GM13977 (cell line): Measurements from ENCODE around the gene LMX1A.

ENCODE experiments used
- DNase-seq: peaks from one replicate; pipeline ENCODE4 v3.0.0; 2012; ENCODE audit warnings: low spot score
- in situ Hi-C: fragments of 300-500 bp; cut with MboI; formaldehyde crosslinking; loops from one replicate; pipeline ENCODE4 v1.12.0; 2022; ENCODE audit warnings: low sequenced_read_pairs, low pct_unique_long_range_greater_than_20kb, mixed read lengths, inconsistent platforms; ENCODE audit not compliant: unreplicated experiment
- TF ChIP-seq, protein P1 (sequence below): IDR thresholded peaks from 2 replicates; pipeline ENCODE4 v1.5.1; 2012; ENCODE audit warnings: mild to moderate bottlenecking, control low read depth; ENCODE audit not compliant: insufficient read depth; ENCODE audit errors: extremely low read depth, missing control alignments

The LMX1A gene

DNA sequence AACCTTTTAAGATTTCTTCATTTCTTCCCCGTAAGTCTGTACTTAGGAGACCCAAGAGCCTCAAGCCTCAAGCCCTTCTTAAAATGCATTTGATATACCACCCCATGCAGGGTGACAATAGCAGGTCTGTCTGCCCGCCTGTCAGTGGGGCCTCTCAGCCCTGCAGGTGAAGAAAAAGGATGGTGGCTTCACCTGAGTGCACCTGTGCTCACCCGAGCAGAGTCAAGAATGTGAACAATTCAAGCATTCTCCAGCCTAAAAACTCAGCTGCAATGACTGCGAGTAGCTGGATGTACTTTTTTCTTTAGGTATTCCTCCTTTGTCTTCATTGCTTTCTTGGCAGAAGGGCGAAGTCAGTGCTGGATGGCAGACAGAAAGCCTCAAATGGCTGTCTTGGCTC, 203.3 kb downstream of the LMX1A start:
- in situ Hi-C loops: no loop called here
- TF ChIP-seq, protein P1, sequence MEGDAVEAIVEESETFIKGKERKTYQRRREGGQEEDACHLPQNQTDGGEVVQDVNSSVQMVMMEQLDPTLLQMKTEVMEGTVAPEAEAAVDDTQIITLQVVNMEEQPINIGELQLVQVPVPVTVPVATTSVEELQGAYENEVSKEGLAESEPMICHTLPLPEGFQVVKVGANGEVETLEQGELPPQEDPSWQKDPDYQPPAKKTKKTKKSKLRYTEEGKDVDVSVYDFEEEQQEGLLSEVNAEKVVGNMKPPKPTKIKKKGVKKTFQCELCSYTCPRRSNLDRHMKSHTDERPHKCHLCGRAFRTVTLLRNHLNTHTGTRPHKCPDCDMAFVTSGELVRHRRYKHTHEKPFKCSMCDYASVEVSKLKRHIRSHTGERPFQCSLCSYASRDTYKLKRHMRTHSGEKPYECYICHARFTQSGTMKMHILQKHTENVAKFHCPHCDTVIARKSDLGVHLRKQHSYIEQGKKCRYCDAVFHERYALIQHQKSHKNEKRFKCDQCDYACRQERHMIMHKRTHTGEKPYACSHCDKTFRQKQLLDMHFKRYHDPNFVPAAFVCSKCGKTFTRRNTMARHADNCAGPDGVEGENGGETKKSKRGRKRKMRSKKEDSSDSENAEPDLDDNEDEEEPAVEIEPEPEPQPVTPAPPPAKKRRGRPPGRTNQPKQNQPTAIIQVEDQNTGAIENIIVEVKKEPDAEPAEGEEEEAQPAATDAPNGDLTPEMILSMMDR: no peak
- DNase-seq: no peak

DNA sequence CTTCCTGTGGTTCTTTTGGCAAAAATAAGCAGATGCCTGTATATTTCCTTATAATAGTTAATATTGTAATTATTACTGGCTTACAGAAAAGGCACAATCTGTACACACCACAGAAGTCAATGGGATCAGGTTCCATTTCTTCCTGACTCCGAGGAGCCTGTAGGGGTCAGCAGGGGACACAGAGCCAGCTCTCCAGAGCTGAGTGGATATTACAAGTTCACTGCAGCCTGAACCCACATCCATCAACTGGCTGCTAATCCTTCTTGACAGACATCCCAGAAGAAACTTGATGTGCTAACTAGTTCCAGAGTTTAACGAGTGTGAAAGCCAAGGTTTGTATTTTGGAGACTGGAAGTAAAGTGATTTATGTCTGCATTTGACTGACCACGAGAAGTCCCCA, 203.8 kb downstream of the LMX1A start:
- in situ Hi-C loops: no loop called here
- DNase-seq: no peak
- TF ChIP-seq, protein P1: no peak

DNA sequence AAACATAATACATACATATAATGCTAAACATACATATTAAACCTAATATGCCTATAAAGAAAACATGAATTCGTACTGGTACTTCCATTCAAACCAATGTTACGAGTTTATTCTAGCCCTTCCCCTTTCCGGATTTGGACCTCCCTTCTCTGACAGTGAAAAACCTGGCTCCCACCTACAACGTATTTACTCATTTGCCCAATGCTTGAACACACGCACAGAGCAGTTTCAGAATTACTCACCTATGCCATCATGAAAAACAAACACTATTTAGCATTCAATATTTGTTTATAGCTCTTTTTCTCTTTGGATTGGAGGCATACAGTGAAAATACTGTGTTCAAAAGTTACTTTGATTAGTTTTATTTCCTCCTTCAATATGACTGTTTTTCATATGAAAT, 204.4 kb downstream of the LMX1A start:
- in situ Hi-C loops: no loop called here
- TF ChIP-seq, protein P1: no peak

More for the DNA sequence above, 204.4 kb downstream of the LMX1A start:
- no peak for DNase-seq
